GM12878 (cell line): ENCODE results near the gene CD244. TPM values are rescaled to one million over a fixed set of nuclear protein-coding genes. Genes with fewer than 3 reads are reported as not detected.

Experiments
- BHLHE40 ChIP-seq, 2 experiments: fragments of 450-650 bp in 1 of 2; IDR thresholded peaks; 2 replicates each; pipeline ENCODE4 v1.6.1; 2011 to 2017; ENCODE audit warnings: low read depth in 2 of 2, borderline replicate concordance in 1 of 2, improper control_type of control experiment in 1 of 2, low read length in 1 of 2, mild to moderate bottlenecking in 1 of 2
- CREB1 ChIP-seq: IDR thresholded peaks from 2 replicates; pipeline ENCODE4 v1.6.1; 2012; ENCODE audit warnings: low read depth, mild to moderate bottlenecking, inconsistent platforms
- GATAD2B ChIP-seq: fragments of 450-650 bp; conservative IDR thresholded peaks from 2 replicates; pipeline ENCODE4 v1.6.1; 2017; ENCODE audit warnings: low read depth, mild to moderate bottlenecking, moderate library complexity
- IKZF1 ChIP-seq: fragments of 450-650 bp; conservative IDR thresholded peaks from 2 replicates; pipeline ENCODE4 v1.6.1; 2017; ENCODE audit warnings: antibody characterized with exemption, mild to moderate bottlenecking
- IKZF2 ChIP-seq, 2 experiments: fragments of 450-650 bp; IDR thresholded peaks; 2 replicates each; pipeline ENCODE4 v1.6.1; 2017; ENCODE audit warnings: mild to moderate bottlenecking in 2 of 2, moderate library complexity in 2 of 2
- MTA2 ChIP-seq: fragments of 450-650 bp; IDR thresholded peaks from 2 replicates; pipeline ENCODE4 v1.6.1; 2016; ENCODE audit warnings: low read depth, mild to moderate bottlenecking, moderate library complexity
- MTA3 ChIP-seq: IDR thresholded peaks from 2 replicates; pipeline ENCODE4 v1.6.1; 2012; ENCODE audit warnings: low read length, inconsistent platforms, borderline replicate concordance
- MYB ChIP-seq: fragments of 150-350 bp; IDR thresholded peaks from 2 replicates; pipeline ENCODE4 v1.6.1; 2014; ENCODE audit warnings: mild to moderate bottlenecking, low read depth, low read length, borderline replicate concordance
- NR2C1 ChIP-seq: fragments of 450-650 bp; IDR thresholded peaks from 2 replicates; pipeline ENCODE4 v1.6.1; 2017; ENCODE audit warnings: antibody characterized with exemption, mild to moderate bottlenecking, moderate library complexity
- NRF1 ChIP-seq: conservative IDR thresholded peaks from 2 replicates; pipeline ENCODE4 v1.6.1; 2011; ENCODE audit warnings: mild to moderate bottlenecking, low read depth, low read length, improper control_type of control experiment
- RAD51 ChIP-seq: fragments of 450-650 bp; IDR thresholded peaks from 2 replicates; pipeline ENCODE4 v1.6.1; 2016; ENCODE audit warnings: moderate library complexity, mild to moderate bottlenecking, inconsistent platforms
- RCOR1 ChIP-seq: conservative IDR thresholded peaks from 2 replicates; pipeline ENCODE4 v1.6.1; 2012; ENCODE audit warnings: low read depth, low read length, improper control_type of control experiment
- RELB ChIP-seq: fragments of 450-650 bp; IDR thresholded peaks from 2 replicates; pipeline ENCODE4 v1.6.1; 2017; ENCODE audit warnings: low read depth, mild to moderate bottlenecking, moderate library complexity
- SRF ChIP-seq, 2 experiments: IDR thresholded peaks; 2 replicates each; pipeline ENCODE4 v1.6.1; 2011; ENCODE audit warnings: low read depth in 2 of 2, low read length in 2 of 2, mild to moderate bottlenecking in 1 of 2, moderate library complexity in 1 of 2
- STAT1 ChIP-seq: fragments of 450-650 bp; conservative IDR thresholded peaks from 2 replicates; pipeline ENCODE4 v1.6.1; 2014; ENCODE audit warnings: antibody characterized with exemption, mild to moderate bottlenecking
- YBX1 ChIP-seq: fragments of 450-650 bp; IDR thresholded peaks from 2 replicates; pipeline ENCODE4 v1.6.1; 2016; ENCODE audit warnings: antibody characterized with exemption
- YY1 ChIP-seq: IDR thresholded peaks from 2 replicates; pipeline ENCODE4 v1.6.1; 2011; ENCODE audit warnings: low read depth, mild to moderate bottlenecking, low read length
- ZNF622 ChIP-seq: fragments of 450-650 bp; IDR thresholded peaks from 2 replicates; pipeline ENCODE4 v1.6.1; 2017; ENCODE audit warnings: mild to moderate bottlenecking, inconsistent platforms
- ZSCAN29 ChIP-seq: fragments of 450-650 bp; IDR thresholded peaks from 2 replicates; pipeline ENCODE4 v1.6.1; 2017; ENCODE audit warnings: mild to moderate bottlenecking, moderate library complexity
- polyA plus RNA-seq, 11 experiments: library from polyadenylated mRNA; depleted of rRNA in 4 of 11; unstranded in 6 of 11; stranded (reverse) in 5 of 11; fragments of >200 nt; fragmentation: Nextera tagmentation in 4 of 11; fragmentation: Illumina TruSeq in 1 of 11; extraction: Ambion mirVana in 4 of 11; extraction: Trizol in 1 of 11; gene quantifications; 1 replicate in 1 of 11; 2 replicates in 10 of 11; pipeline versions ENCODE4 v1.2.1 to v1.2.3, GENCODE V29; 2011 to 2016; ENCODE audit warnings: inconsistent platforms in 2 of 11, missing spikeins in 2 of 11, low read depth in 1 of 11
- total RNA-seq, 4 experiments: library from RNA; depleted of rRNA in 3 of 4; stranded (reverse); fragments of >200 nt in 3 of 4; fragmentation: Illumina TruSeq in 1 of 4; extraction: Trizol in 1 of 4; gene quantifications; 2 replicates each; pipeline versions ENCODE4 v1.2.1 to v1.2.3, GENCODE V29; 2013 to 2021
- TF ChIP-seq, protein P1 (sequence below): IDR thresholded peaks from 2 replicates; pipeline ENCODE4 v1.6.1; 2011; ENCODE audit warnings: borderline replicate concordance, low read depth, mild to moderate bottlenecking, moderate library complexity, low read length; ENCODE audit not compliant: insufficient read depth, poor library complexity, severe bottlenecking
- TF ChIP-seq, protein P2 (sequence below): fragments of 450-650 bp; IDR thresholded peaks from 2 replicates; pipeline ENCODE4 v1.6.1; 2018; ENCODE audit warnings: mild to moderate bottlenecking, low read depth, moderate library complexity; ENCODE audit not compliant: partially characterized antibody
- TF ChIP-seq, protein P3 (sequence below): fragments of 450-650 bp; IDR thresholded peaks from 2 replicates; pipeline ENCODE4 v1.6.1; 2017; ENCODE audit warnings: mild to moderate bottlenecking, low read depth, inconsistent platforms; ENCODE audit not compliant: poor library complexity, severe bottlenecking

CD244 gene
- total and polyA plus RNA-seq, 10 of the 15 experiments (the other 5 are each of a cell fraction or from before 2014, with no cell fraction given), result 0.24 to 13.6 (median 0.73) TPM

DNA sequence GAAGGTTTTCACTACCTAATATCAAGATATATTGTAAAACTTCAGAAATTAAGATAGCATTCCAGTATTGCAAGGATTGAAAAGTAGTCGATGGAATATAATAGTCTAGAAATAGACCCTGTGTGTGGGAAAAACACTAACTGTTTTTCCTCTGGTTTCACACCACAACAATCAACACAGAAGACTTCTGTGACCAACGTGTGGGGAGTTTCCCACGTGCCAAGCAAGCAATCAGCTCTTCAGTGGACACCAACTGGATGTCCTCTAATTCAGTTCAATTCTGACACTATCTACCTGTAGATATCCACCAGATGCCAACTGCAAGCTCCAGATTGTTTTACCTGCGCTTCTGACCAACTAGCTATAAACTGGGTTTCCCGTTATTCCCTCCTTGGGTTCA, 12.1 kb downstream of the CD244 start (continued):
- TF ChIP-seq, protein P1, sequence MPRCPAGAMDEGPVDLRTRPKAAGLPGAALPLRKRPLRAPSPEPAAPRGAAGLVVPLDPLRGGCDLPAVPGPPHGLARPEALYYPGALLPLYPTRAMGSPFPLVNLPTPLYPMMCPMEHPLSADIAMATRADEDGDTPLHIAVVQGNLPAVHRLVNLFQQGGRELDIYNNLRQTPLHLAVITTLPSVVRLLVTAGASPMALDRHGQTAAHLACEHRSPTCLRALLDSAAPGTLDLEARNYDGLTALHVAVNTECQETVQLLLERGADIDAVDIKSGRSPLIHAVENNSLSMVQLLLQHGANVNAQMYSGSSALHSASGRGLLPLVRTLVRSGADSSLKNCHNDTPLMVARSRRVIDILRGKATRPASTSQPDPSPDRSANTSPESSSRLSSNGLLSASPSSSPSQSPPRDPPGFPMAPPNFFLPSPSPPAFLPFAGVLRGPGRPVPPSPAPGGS, result no peak
- TF ChIP-seq MTA2 (no peak), ZNF622 (no peak), STAT1 (no peak), RCOR1 (no peak), GATAD2B (0 out of 2 replicates have a peak, but pooled peaks have one; percentile 25), SRF (IDR thresholded peaks at IDR 0.05; ENCODE audit: low read depth in 2 of 2, low read length in 2 of 2) (no peak), NRF1 (no peak), BHLHE40 (IDR thresholded peaks at IDR 0.05; ENCODE audit: borderline replicate concordance in 1 of 2, low read depth in 2 of 2, low read length in 1 of 2) (peak; percentile 29 to 61; a peak in 1 of 4 replicates), ZSCAN29 (no peak), YBX1 (no peak), MYB (no peak), CREB1 (no peak), RELB (peak; percentile 65), IKZF1 (peak; percentile 36; the same call in 1 of the 2 replicates), NR2C1 (no peak), MTA3 (no peak), IKZF2 (IDR thresholded peaks at IDR 0.05) (peak; percentile 22 to 25; a peak in 1 of 4 replicates), YY1 (no peak), RAD51 (no peak)
- TF ChIP-seq, protein P2, sequence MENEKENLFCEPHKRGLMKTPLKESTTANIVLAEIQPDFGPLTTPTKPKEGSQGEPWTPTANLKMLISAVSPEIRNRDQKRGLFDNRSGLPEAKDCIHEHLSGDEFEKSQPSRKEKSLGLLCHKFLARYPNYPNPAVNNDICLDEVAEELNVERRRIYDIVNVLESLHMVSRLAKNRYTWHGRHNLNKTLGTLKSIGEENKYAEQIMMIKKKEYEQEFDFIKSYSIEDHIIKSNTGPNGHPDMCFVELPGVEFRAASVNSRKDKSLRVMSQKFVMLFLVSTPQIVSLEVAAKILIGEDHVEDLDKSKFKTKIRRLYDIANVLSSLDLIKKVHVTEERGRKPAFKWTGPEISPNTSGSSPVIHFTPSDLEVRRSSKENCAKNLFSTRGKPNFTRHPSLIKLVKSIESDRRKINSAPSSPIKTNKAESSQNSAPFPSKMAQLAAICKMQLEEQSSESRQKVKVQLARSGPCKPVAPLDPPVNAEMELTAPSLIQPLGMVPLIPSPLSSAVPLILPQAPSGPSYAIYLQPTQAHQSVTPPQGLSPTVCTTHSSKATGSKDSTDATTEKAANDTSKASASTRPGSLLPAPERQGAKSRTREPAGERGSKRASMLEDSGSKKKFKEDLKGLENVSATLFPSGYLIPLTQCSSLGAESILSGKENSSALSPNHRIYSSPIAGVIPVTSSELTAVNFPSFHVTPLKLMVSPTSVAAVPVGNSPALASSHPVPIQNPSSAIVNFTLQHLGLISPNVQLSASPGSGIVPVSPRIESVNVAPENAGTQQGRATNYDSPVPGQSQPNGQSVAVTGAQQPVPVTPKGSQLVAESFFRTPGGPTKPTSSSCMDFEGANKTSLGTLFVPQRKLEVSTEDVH, result no peak
- TF ChIP-seq, protein P3, sequence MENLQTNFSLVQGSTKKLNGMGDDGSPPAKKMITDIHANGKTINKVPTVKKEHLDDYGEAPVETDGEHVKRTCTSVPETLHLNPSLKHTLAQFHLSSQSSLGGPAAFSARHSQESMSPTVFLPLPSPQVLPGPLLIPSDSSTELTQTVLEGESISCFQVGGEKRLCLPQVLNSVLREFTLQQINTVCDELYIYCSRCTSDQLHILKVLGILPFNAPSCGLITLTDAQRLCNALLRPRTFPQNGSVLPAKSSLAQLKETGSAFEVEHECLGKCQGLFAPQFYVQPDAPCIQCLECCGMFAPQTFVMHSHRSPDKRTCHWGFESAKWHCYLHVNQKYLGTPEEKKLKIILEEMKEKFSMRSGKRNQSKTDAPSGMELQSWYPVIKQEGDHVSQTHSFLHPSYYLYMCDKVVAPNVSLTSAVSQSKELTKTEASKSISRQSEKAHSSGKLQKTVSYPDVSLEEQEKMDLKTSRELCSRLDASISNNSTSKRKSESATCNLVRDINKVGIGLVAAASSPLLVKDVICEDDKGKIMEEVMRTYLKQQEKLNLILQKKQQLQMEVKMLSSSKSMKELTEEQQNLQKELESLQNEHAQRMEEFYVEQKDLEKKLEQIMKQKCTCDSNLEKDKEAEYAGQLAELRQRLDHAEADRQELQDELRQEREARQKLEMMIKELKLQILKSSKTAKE, result no peak
